Activated CD4-positive, alpha-beta T cell treated with anti-CD3 and anti-CD28 coated beads for 24 hours (primary cell): Measurements from ENCODE around the gene LSM6.

ENCODE experiments used
- DNase-seq, 2 donors: peaks; one replicate each; pipeline ENCODE4 v3.0.0-alpha.2; 2020; ENCODE audit warnings: low read depth in 2 of 2

The LSM6 gene

GRCh38 chr4:146186041-146186440, 10.5 kb downstream of the LSM6 start:
- no peak for DNase-seq

GRCh38 chr4:146186596-146186995, 11.1 kb downstream of the LSM6 start:
- no peak for DNase-seq

- DNase-seq = no peak
These were observed 14.9 kb downstream of the LSM6 start for GRCh38 chr4:146190456-146190855.

- DNase-seq = no peak
These were observed 16.4 kb downstream of the LSM6 start for GRCh38 chr4:146191766-146192458.

GRCh38 chr4:146193628-146194027, 18.1 kb downstream of the LSM6 start:
- no peak for DNase-seq

- DNase-seq = no peak
These were observed 18.7 kb downstream of the LSM6 start for GRCh38 chr4:146194212-146194611.

- DNase-seq = no peak
These were observed 27.1 kb downstream of the LSM6 start for GRCh38 chr4:146202665-146203064.

GRCh38 chr4:146207410-146207809, 31.9 kb downstream of the LSM6 start:
- no peak for DNase-seq

GRCh38 chr4:146210890-146211289, 35.4 kb downstream of the LSM6 start:
- no peak for DNase-seq

- DNase-seq = no peak
These were observed 35.9 kb downstream of the LSM6 start for GRCh38 chr4:146211440-146211839.

GRCh38 chr4:146212781-146213180, 37.3 kb downstream of the LSM6 start:
- no peak for DNase-seq

GRCh38 chr4:146214238-146214637, 38.7 kb downstream of the LSM6 start, which contains the start of gene REELD1:
Gene REELD1 (plus strand): TSS chr4:146214538. CDS start chr4:146216953, 2,415 bp downstream.
- no peak for DNase-seq

- no peak for DNase-seq
These were observed 46.8 kb downstream of the LSM6 start for GRCh38 chr4:146222313-146222712.

- no peak for DNase-seq
These were observed 48.9 kb downstream of the LSM6 start for GRCh38 chr4:146224326-146224966.

GRCh38 chr4:146229406-146229805, 53.9 kb downstream of the LSM6 start:
- no peak for DNase-seq

- no peak for DNase-seq
These were observed 56.7 kb downstream of the LSM6 start for GRCh38 chr4:146232131-146232722.

GRCh38 chr4:146235654-146236177, 60.2 kb downstream of the LSM6 start:
- no peak for DNase-seq

- no peak for DNase-seq
These were observed 60.7 kb downstream of the LSM6 start for GRCh38 chr4:146236216-146236615.

- no peak for DNase-seq
These were observed 61.6 kb downstream of the LSM6 start for GRCh38 chr4:146237092-146237491.

GRCh38 chr4:146238107-146238506, 62.6 kb downstream of the LSM6 start:
- DNase-seq = no peak
